H9 (cell line): ENCODE measurements around the gene XAGE3. TPM values are rescaled to one million over a fixed set of nuclear protein-coding genes. Genes with fewer than 3 reads are reported as not detected.

Experiments
- DNase-seq: peaks from one replicate; pipeline ENCODE4 v3.0.0-alpha.2; 2017
- H2AFZ ChIP-seq: one replicate; pipeline ENCODE4 v1.6.1; 2013; ENCODE audit warnings: mild to moderate bottlenecking, low read length, control low read depth, moderate library complexity
- H2AK5ac ChIP-seq: 2 replicates; pipeline ENCODE4 v1.6.1; 2013; ENCODE audit warnings: low read length, control low read depth, mixed read lengths; ENCODE audit not compliant: insufficient read length
- H2BK120ac ChIP-seq: one replicate; pipeline ENCODE4 v1.6.1; 2013; ENCODE audit warnings: low read depth, mild to moderate bottlenecking, low read length, control low read depth, inconsistent platforms; ENCODE audit not compliant: poor library complexity, severe bottlenecking
- H2BK12ac ChIP-seq: 2 replicates; pipeline ENCODE4 v1.6.1; 2013; ENCODE audit warnings: low read length, control low read depth, mixed read lengths, low read depth; ENCODE audit not compliant: insufficient read length
- H2BK15ac ChIP-seq: 2 replicates; pipeline ENCODE4 v1.6.1; 2013; ENCODE audit warnings: low read depth, low read length, control low read depth
- H2BK20ac ChIP-seq: one replicate; pipeline ENCODE4 v1.6.1; 2013; ENCODE audit warnings: low read depth, mild to moderate bottlenecking, low read length, control low read depth, inconsistent platforms; ENCODE audit not compliant: poor library complexity, severe bottlenecking
- H2BK5ac ChIP-seq: 2 replicates; pipeline ENCODE4 v1.6.1; 2013; ENCODE audit warnings: low read length, control low read depth, mixed read lengths; ENCODE audit not compliant: insufficient read length
- H3K14ac ChIP-seq: 2 replicates; pipeline ENCODE4 v1.6.1; 2013; ENCODE audit warnings: low read length, control low read depth; ENCODE audit not compliant: insufficient read depth
- H3K18ac ChIP-seq: 2 replicates; pipeline ENCODE4 v1.6.1; 2013; ENCODE audit warnings: low read depth, mild to moderate bottlenecking, mixed read lengths, low read length, control low read depth; ENCODE audit not compliant: insufficient read length
- H3K23ac ChIP-seq: 2 replicates; pipeline ENCODE4 v1.6.1; 2013; ENCODE audit warnings: low read length, control low read depth, mixed read lengths, low read depth; ENCODE audit not compliant: insufficient read length
- H3K23me2 ChIP-seq: 2 replicates; pipeline ENCODE4 v1.6.1; 2013; ENCODE audit warnings: low read depth, mild to moderate bottlenecking, mixed read lengths, low read length, control low read depth; ENCODE audit not compliant: insufficient read length, poor library complexity, severe bottlenecking
- H3K27ac ChIP-seq: 2 replicates; pipeline ENCODE4 v1.5.1; 2013; ENCODE audit warnings: low read length, control low read depth, mixed read lengths, low read depth; ENCODE audit not compliant: insufficient read length
- H3K27me3 ChIP-seq: 2 replicates; pipeline ENCODE4 v1.6.1; 2013; ENCODE audit warnings: low read length, control low read depth, inconsistent platforms; ENCODE audit not compliant: insufficient read depth
- H3K4ac ChIP-seq: 2 replicates; pipeline ENCODE4 v1.6.1; 2013; ENCODE audit warnings: low read depth, mild to moderate bottlenecking, control low read depth, inconsistent platforms, low read length, moderate library complexity
- H3K4me1 ChIP-seq: 2 replicates; pipeline ENCODE4 v1.6.1; 2013; ENCODE audit warnings: low read length, control low read depth, inconsistent platforms; ENCODE audit not compliant: insufficient read depth
- H3K4me2 ChIP-seq: 2 replicates; pipeline ENCODE4 v1.6.1; 2013; ENCODE audit warnings: low read length, control low read depth, mixed read lengths; ENCODE audit not compliant: insufficient read length, insufficient read depth
- H3K56ac ChIP-seq: 2 replicates; pipeline ENCODE4 v1.6.1; 2013; ENCODE audit warnings: low read depth, mild to moderate bottlenecking, mixed read lengths, low read length, control low read depth; ENCODE audit not compliant: insufficient read length
- H3K79me1 ChIP-seq: 2 replicates; pipeline ENCODE4 v1.6.1; 2013; ENCODE audit warnings: low read depth, mild to moderate bottlenecking, moderate library complexity, low read length, control low read depth, inconsistent platforms; ENCODE audit not compliant: insufficient read depth, poor library complexity, severe bottlenecking
- H3K79me2 ChIP-seq: 2 replicates; pipeline ENCODE4 v1.6.1; 2013; ENCODE audit warnings: low read length, control low read depth, inconsistent platforms; ENCODE audit not compliant: insufficient read depth
- H3K9ac ChIP-seq: 2 replicates; pipeline ENCODE4 v1.6.1; 2013; ENCODE audit warnings: low read length, control low read depth, mixed read lengths; ENCODE audit not compliant: insufficient read length; ENCODE audit errors: extremely low read depth
- H3K9me3 ChIP-seq: one replicate; pipeline ENCODE4 v1.6.1; 2013; ENCODE audit warnings: low read depth, low read length, inconsistent platforms; ENCODE audit not compliant: control insufficient read depth
- H3T11ph ChIP-seq: one replicate; pipeline ENCODE4 v1.6.1; 2013; ENCODE audit warnings: mild to moderate bottlenecking, low read length, control low read depth, inconsistent platforms
- H4K20me1 ChIP-seq: one replicate; pipeline ENCODE4 v1.6.1; 2013; ENCODE audit not compliant: control insufficient read depth, insufficient read length, insufficient read depth
- H4K5ac ChIP-seq: 2 replicates; pipeline ENCODE4 v1.6.1; 2013; ENCODE audit warnings: low read depth, mild to moderate bottlenecking, mixed read lengths, low read length, control low read depth; ENCODE audit not compliant: insufficient read length
- H4K8ac ChIP-seq: replicated peaks from 2 replicates; pipeline ENCODE4 v1.6.1; 2013; ENCODE audit warnings: low read length, control low read depth, mixed read lengths, low read depth; ENCODE audit not compliant: insufficient read length
- H4K91ac ChIP-seq: 2 replicates; pipeline ENCODE4 v1.6.1; 2013; ENCODE audit warnings: low read depth, mild to moderate bottlenecking, moderate library complexity, mixed read lengths, low read length, control low read depth; ENCODE audit not compliant: insufficient read length
- H3K27ac Mint-ChIP-seq, 3 experiments: 2 replicates in 2 of 3; 3 replicates in 1 of 3; pipeline ENCODE4 v1.8.0; 2020 to 2021; ENCODE audit warnings: mixed read lengths in 3 of 3, mild to moderate bottlenecking in 1 of 3, moderate library complexity in 1 of 3
- H3K27me3 Mint-ChIP-seq: 2 replicates; pipeline ENCODE4 v1.8.0; 2021; ENCODE audit warnings: low read depth, mild to moderate bottlenecking, moderate library complexity, mixed read lengths
- H3K36me3 Mint-ChIP-seq, 3 experiments: 2 replicates in 2 of 3; 3 replicates in 1 of 3; pipeline ENCODE4 v1.8.0; 2020 to 2021; ENCODE audit warnings: low read depth in 3 of 3, mixed read lengths in 3 of 3; ENCODE audit not compliant: insufficient read depth in 1 of 3
- H3K4me1 Mint-ChIP-seq, 2 experiments: 2 replicates each; pipeline ENCODE4 v1.8.0; 2020; ENCODE audit warnings: mixed read lengths in 2 of 2
- H3K4me3 Mint-ChIP-seq, 2 experiments: 2 replicates in 1 of 2; 3 replicates in 1 of 2; pipeline ENCODE4 v1.8.0; 2020 to 2021; ENCODE audit warnings: mild to moderate bottlenecking in 2 of 2, mixed read lengths in 2 of 2, moderate library complexity in 1 of 2
- H3K9me3 Mint-ChIP-seq, 2 experiments: 2 replicates in 1 of 2; 3 replicates in 1 of 2; pipeline ENCODE4 v1.8.0; 2020; ENCODE audit warnings: mild to moderate bottlenecking in 2 of 2, mixed read lengths in 2 of 2, moderate library complexity in 1 of 2
- WGBS: extraction: QIAGEN DNeasy Blood & Tissue Kit; methylation state at CpG from one replicate; pipeline ENCODE4 v1.1.7; 2013; ENCODE audit warnings: missing lambda C conversion rate, low lambda C conversion rate, mixed read lengths; ENCODE audit not compliant: insufficient read length; ENCODE audit errors: extremely low coverage; 5-methylcytosine and 5-hydroxymethylcytosine counted together
- total RNA-seq: library from RNA; stranded (reverse); gene quantifications from 2 replicates; pipeline ENCODE4 v1.2.1, GENCODE V29; 2021
- TF ChIP-seq, protein P1 (sequence below): fragments of 200-600 bp; sonication (generic); conservative IDR thresholded peaks from 3 replicates; pipeline ENCODE4 v1.8.0; 2021; ENCODE audit warnings: antibody characterized with exemption, mild to moderate bottlenecking

The XAGE3 gene
- total RNA-seq, 1 experiment from 2014 or later, result not detected

- no peaks in the 10 kb centered on the region for H3K4me1 ChIP-seq
- H3K79me2 ChIP-seq, result no peaks in the 10 kb centered on the region
- no peak overlapping the region for H2BK5ac ChIP-seq
- TF ChIP-seq, protein P1, sequence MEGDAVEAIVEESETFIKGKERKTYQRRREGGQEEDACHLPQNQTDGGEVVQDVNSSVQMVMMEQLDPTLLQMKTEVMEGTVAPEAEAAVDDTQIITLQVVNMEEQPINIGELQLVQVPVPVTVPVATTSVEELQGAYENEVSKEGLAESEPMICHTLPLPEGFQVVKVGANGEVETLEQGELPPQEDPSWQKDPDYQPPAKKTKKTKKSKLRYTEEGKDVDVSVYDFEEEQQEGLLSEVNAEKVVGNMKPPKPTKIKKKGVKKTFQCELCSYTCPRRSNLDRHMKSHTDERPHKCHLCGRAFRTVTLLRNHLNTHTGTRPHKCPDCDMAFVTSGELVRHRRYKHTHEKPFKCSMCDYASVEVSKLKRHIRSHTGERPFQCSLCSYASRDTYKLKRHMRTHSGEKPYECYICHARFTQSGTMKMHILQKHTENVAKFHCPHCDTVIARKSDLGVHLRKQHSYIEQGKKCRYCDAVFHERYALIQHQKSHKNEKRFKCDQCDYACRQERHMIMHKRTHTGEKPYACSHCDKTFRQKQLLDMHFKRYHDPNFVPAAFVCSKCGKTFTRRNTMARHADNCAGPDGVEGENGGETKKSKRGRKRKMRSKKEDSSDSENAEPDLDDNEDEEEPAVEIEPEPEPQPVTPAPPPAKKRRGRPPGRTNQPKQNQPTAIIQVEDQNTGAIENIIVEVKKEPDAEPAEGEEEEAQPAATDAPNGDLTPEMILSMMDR, result no peak
- DNase-seq, result no peak
- no peak overlapping the region for H2AFZ ChIP-seq
- no peak overlapping the region for H3K14ac ChIP-seq
- H4K91ac ChIP-seq, result no peak overlapping the region
- H3K27ac Mint-ChIP-seq, result no peak overlapping the region
- no peak overlapping the region for H3T11ph ChIP-seq
- no peaks in the 10 kb centered on the region for H3K4me1 Mint-ChIP-seq
- no peak overlapping the region for H2BK120ac ChIP-seq
- H2AK5ac ChIP-seq, result no peak overlapping the region
- no peak overlapping the region for H3K18ac ChIP-seq
- H4K5ac ChIP-seq, result no peak overlapping the region
- no peak overlapping the region for H3K27ac ChIP-seq
- H4K20me1 ChIP-seq, result no peaks in the 10 kb centered on the region
- no peaks in the 10 kb centered on the region for H3K79me1 ChIP-seq
- no peak overlapping the region for H3K4me3 Mint-ChIP-seq
- no peak overlapping the region for H3K9ac ChIP-seq
- H3K27me3 Mint-ChIP-seq, result peaks cover 7% of the 10 kb centered on the region
- H3K36me3 Mint-ChIP-seq, result no peaks in the 10 kb centered on the region
- peaks cover 43 to 66% of the 10 kb centered on the region in 2 experiments for H3K9me3 Mint-ChIP-seq
- no peak overlapping the region for H3K4ac ChIP-seq
- H4K8ac ChIP-seq, result no peak overlapping the region
- H3K9me3 ChIP-seq, result peaks cover 10% of the 10 kb centered on the region
- H3K23me2 ChIP-seq, result no peaks in the 10 kb centered on the region
- no peak overlapping the region for H2BK20ac ChIP-seq
- H3K23ac ChIP-seq, result no peak overlapping the region
- no peak overlapping the region for H3K4me2 ChIP-seq
- no peaks in the 10 kb centered on the region for H3K27me3 ChIP-seq
- WGBS, result no CpG with 5 or more reads among the region's 2 CpGs
- no peak overlapping the region for H2BK15ac ChIP-seq
- no peak overlapping the region for H2BK12ac ChIP-seq
- no peak overlapping the region for H3K56ac ChIP-seq
Observed at GRCh38 chrX:52839137-52839536, 28.7 kb downstream of the XAGE3 start.
